Heart left ventricle (tissue), 16 donors: ENCODE data around the gene EFNA5. TPM values are rescaled to one million over a fixed set of nuclear protein-coding genes. Genes with fewer than 3 reads are reported as not detected.
A peak's percentile ranks its signal among the peaks of the same experiment; 100 is the strongest.

Experiments used
- ATAC-seq, 4 donors: fragments of 200-7000 bp; cut with Tn5 transposase; one replicate each; pipeline ENCODE4 v1.9.1; 2020 to 2022; ENCODE audit warnings: moderate library complexity in 4 of 4, mild to moderate bottlenecking in 3 of 4, moderate number of reproducible peaks in 1 of 4
- DNase-seq, 5 donors: peaks; one replicate each; pipeline ENCODE4 v3.0.0-alpha.2; 2020
- H3K27ac ChIP-seq, 12 donors: fragments of 200-600 bp; sonication (generic) in 4 of 12; one replicate each; pipeline versions ENCODE4 v1.5.0 to v1.8.0; 2016 to 2022; ENCODE audit warnings: mild to moderate bottlenecking in 2 of 12
- H3K27me3 ChIP-seq, 9 donors: fragments of 200-600 bp; sonication (generic) in 2 of 9; one replicate each; pipeline versions ENCODE4 v1.5.1 to v1.8.0; 2016 to 2022; ENCODE audit warnings: mild to moderate bottlenecking in 3 of 9
- H3K36me3 ChIP-seq, 9 donors: fragments of 200-600 bp; sonication (generic) in 2 of 9; one replicate each; pipeline versions ENCODE4 v1.5.0 to v1.8.0; 2018 to 2022; ENCODE audit warnings: mild to moderate bottlenecking in 2 of 9
- H3K4me1 ChIP-seq, 12 donors: fragments of 200-600 bp; sonication (generic) in 4 of 12; one replicate each; pipeline versions ENCODE4 v1.5.0 to v1.8.0; 2016 to 2022; ENCODE audit warnings: mild to moderate bottlenecking in 3 of 12
- H3K4me3 ChIP-seq, 12 donors: fragments of 200-600 bp; sonication (generic) in 4 of 12; one replicate each; pipeline versions ENCODE4 v1.5.0 to v1.8.0; 2017 to 2022; ENCODE audit warnings: mild to moderate bottlenecking in 9 of 12, moderate library complexity in 4 of 12
- H3K9me3 ChIP-seq, 12 donors: fragments of 200-600 bp; sonication (generic) in 4 of 12; one replicate each; pipeline versions ENCODE4 v1.5.0 to v1.8.0; 2016 to 2022; ENCODE audit warnings: mild to moderate bottlenecking in 1 of 12
- CTCF ChIP-seq, 12 donors: fragments of 200-600 bp; sonication (generic) in 4 of 12; IDR thresholded peaks; one replicate each; pipeline versions ENCODE4 v1.5.0 to v1.8.0; 2018 to 2022; ENCODE audit warnings: antibody characterized with exemption in 12 of 12, mild to moderate bottlenecking in 5 of 12
- POLR2A ChIP-seq, 2 donors: fragments of 450-650 bp; IDR thresholded peaks; one replicate each; pipeline ENCODE4 v1.6.1; 2017; ENCODE audit warnings: antibody characterized with exemption in 2 of 2, mild to moderate bottlenecking in 2 of 2, moderate library complexity in 2 of 2
- WGBS, 4 donors: extraction: QIAGEN DNeasy Blood & Tissue Kit in 2 of 4; methylation state at CpG; one replicate each; pipeline versions ENCODE4 v1.1.5 to v1.1.7; 2013 to 2018; 5-methylcytosine and 5-hydroxymethylcytosine counted together
- intact Hi-C, 10 donors: fragments of 100-400 bp; cut with DNase I; formaldehyde crosslinking; loops; one replicate each; pipeline versions ENCODE4 v1.11.1 to v1.14.2; 2022
- polyA plus RNA-seq, 2 donors: library from polyadenylated mRNA; stranded (reverse); fragments of 200-250 nt; gene quantifications; one replicate each; pipeline ENCODE4 v1.2.3, GENCODE V29; 2013
- total RNA-seq, 9 donors: library from RNA; depleted of rRNA in 2 of 9; stranded (reverse); fragments of >200 nt in 2 of 9; fragmentation: NEBNext Ultra II Directional in 3 of 9; extraction: Animal tissue kit (Norgen Biotek cat#: 25700) in 3 of 9; gene quantifications; one replicate each; pipeline versions ENCODE4 v1.1.0 to v1.2.4, GENCODE V29; 2016 to 2023
- donor health status: ischemic (EF 13 %, LVEDD 7.1; RV severe dilation, severe dysfunction).
- donor health status: healthy with polysubstance abuse.
- donor health status: DM: no; HTN: yes; CAD: no.
- donor health status: DM: no; HTN: no; CAD: no.
- donor health status: ischemic (EF 25% LVEDD 6.9; RV normal size, moderate dysfunction).
- donor health status: ischemic (EF 25% LVEDD 5.7; RV mildly dilated, moderate dysfunction).
- donor health status: healthy.
- donor health status: DM: yes; HTN: yes; CAD: no.
- donor health status: ischemic (EF 35%, LVEDD 5.7; RV mildly dilated, moderate dysfunction).
- donor health status: nonischemic (EF 11% LVEDD 7.7; RV severe dilation, severe dysfunction).
- donor health status: DM: yes; HTN: yes; CAD: no.
- donor health status: PGD.
- donor health status: ischemic (EF 29% LVEDD 5.4; RV normal size, mild dysfunction).
- donor health status: nonischemic (EF 23%, LVEDD 6.1; RV moderate dilation, normal function).

Gene EFNA5
- total and polyA plus RNA-seq, 11 donors = 6.1 to 58.4 (median 28.3) TPM

- Histone ChIP-seq H3K4me3 (no peak overlapping the region), H3K36me3 (no peaks in the 10 kb centered on the region), H3K27ac (no peak overlapping the region), H3K4me1 (peaks cover 0 to 40% (median 3%) of the 10 kb centered on the region in 12 donors), H3K27me3 (no peaks in the 10 kb centered on the region), H3K9me3 (no peaks in the 10 kb centered on the region)
- ATAC-seq (no peak), DNase-seq (no peak)
- TF ChIP-seq POLR2A (IDR thresholded peaks at IDR 0.05) (no peak), CTCF (IDR thresholded peaks at IDR 0.05) (no peak)
- 88 to 95% (median 91%) methylated on average over 7 of the region's 7 CpGs for WGBS, 4 donors
- intact Hi-C loops = no loop called here
These were observed 137.8 kb downstream of the EFNA5 start for GRCh38 chr5:107532916-107533315.

- 62 to 80% (median 66%) methylated on average over 10 of the region's 10 CpGs for WGBS, 4 donors
- no peaks in the 10 kb centered on the region for H3K9me3 ChIP-seq
- no peak for TF ChIP-seq POLR2A (IDR thresholded peaks at IDR 0.05)
- TF ChIP-seq CTCF (IDR thresholded peaks at IDR 0.05) = no peak
- no peak overlapping the region for H3K27ac ChIP-seq
- H3K36me3 ChIP-seq = no peaks in the 10 kb centered on the region
- no peaks in the 10 kb centered on the region for H3K27me3 ChIP-seq
- H3K4me1 ChIP-seq = peaks cover 0 to 40% (median 3%) of the 10 kb centered on the region in 12 donors
- ATAC-seq (peak in 2 of 4 donors; percentile 9 to 37), DNase-seq (no peak)
- intact Hi-C loops = no loop called here
- no peak overlapping the region for H3K4me3 ChIP-seq
These were observed 138.4 kb downstream of the EFNA5 start for GRCh38 chr5:107532169-107532878.

- no peaks in the 10 kb centered on the region for H3K27me3 ChIP-seq
- H3K27ac ChIP-seq = no peak overlapping the region
- peaks cover 0 to 40% (median 4%) of the 10 kb centered on the region in 12 donors for H3K4me1 ChIP-seq
- TF ChIP-seq POLR2A (IDR thresholded peaks at IDR 0.05) (no peak), CTCF (IDR thresholded peaks at IDR 0.05) (no peak)
- ATAC-seq = no peak
- H3K9me3 ChIP-seq = no peaks in the 10 kb centered on the region
- 70 to 87% (median 78%) methylated on average over 7 of the region's 7 CpGs for WGBS, 4 donors
- no peak for DNase-seq
- no peaks in the 10 kb centered on the region for H3K36me3 ChIP-seq
- intact Hi-C loops = no loop called here
- H3K4me3 ChIP-seq = no peak overlapping the region
These were observed 139.4 kb downstream of the EFNA5 start for GRCh38 chr5:107531308-107531707.

GRCh38 chr5:107529618-107530017, 141.1 kb downstream of the EFNA5 start:
- DNase-seq (no peak), ATAC-seq (no peak)
- no peaks in the 10 kb centered on the region for H3K27me3 ChIP-seq
- peaks cover 0 to 36% (median 4%) of the 10 kb centered on the region in 12 donors for H3K4me1 ChIP-seq
- no peak overlapping the region for H3K27ac ChIP-seq
- no peak overlapping the region for H3K4me3 ChIP-seq
- no peaks in the 10 kb centered on the region for H3K36me3 ChIP-seq
- TF ChIP-seq CTCF (IDR thresholded peaks at IDR 0.05) (no peak), POLR2A (IDR thresholded peaks at IDR 0.05) (no peak)
- intact Hi-C loops = no loop called here
- no peaks in the 10 kb centered on the region for H3K9me3 ChIP-seq
